Subcutaneous adipose tissue (tissue), 4 donors: ENCODE data around the gene KCNE1. TPM values are rescaled to one million over a fixed set of nuclear protein-coding genes. Genes with fewer than 3 reads are reported as not detected.

ENCODE experiments used
- CTCF ChIP-seq: fragments of 450-650 bp; IDR thresholded peaks from one replicate; pipeline ENCODE4 v1.5.1; 2016; ENCODE audit warnings: low read depth, mild to moderate bottlenecking, control low read depth, antibody characterized with exemption, moderate library complexity
- total RNA-seq, 4 donors: library from RNA; depleted of rRNA; stranded (reverse); fragments of >200 nt; gene quantifications; one replicate each; pipeline ENCODE4 v1.1.0, GENCODE V29; 2016

Gene KCNE1
- total RNA-seq, 4 donors from 2014 or later, result 5.7 to 28.9 (median 10.4) TPM

- no peak for TF ChIP-seq CTCF
Observed at GRCh38 chr21:34519694-34520093, 7.7 kb upstream of the KCNE1 start.

- no peak for TF ChIP-seq CTCF
Observed at GRCh38 chr21:34519016-34519415, 7.0 kb upstream of the KCNE1 start.

- TF ChIP-seq CTCF, result no peak
Observed at GRCh38 chr21:34518301-34518700, 6.3 kb upstream of the KCNE1 start.

GRCh38 chr21:34517491-34518245 lies 5.7 kb upstream of the KCNE1 start:
- TF ChIP-seq CTCF, result no peak

GRCh38 chr21:34517039-34517438 lies 5.0 kb upstream of the KCNE1 start:
- no peak for TF ChIP-seq CTCF

- TF ChIP-seq CTCF, result no peak
Observed at GRCh38 chr21:34514576-34515115, 2.6 kb upstream of the KCNE1 start.

GRCh38 chr21:34513129-34513675 lies 1.2 kb upstream of the KCNE1 start:
- TF ChIP-seq CTCF, result no peak
